Hematopoietic multipotent progenitor cell treated with erythropoietin and hydrocortisone succinate and interleukin-3 and kit ligand, for 6 days (in vitro differentiated cells): ENCODE data around the gene MDH2.
"Not testable (repeated sequence)": the region's sequence is repeated elsewhere in the genome, so short reads cannot be mapped to it uniquely, and the experiment has no call there.

Source experiments
- DNase-seq: peaks from one replicate; pipeline ENCODE4 v3.0.0-alpha.2; 2015

Gene MDH2

DNA sequence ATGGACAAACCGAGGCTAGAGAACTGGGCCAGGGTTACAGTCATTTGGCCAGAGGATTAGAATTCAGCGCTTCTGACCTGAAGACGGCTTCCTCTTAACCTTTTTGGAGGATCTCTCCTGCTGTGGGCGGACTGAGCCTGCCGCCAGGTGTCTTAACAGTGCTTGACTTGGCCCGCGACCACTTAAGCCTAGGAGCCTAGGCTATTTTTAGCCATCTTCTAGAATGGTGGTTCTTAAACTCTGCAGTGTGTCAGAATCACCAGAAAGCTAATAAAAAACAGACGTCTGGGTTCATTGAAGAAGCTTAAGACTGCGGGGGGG lies 722 bp downstream of the MDH2 start:
- peak; percentile 61 for DNase-seq

DNA sequence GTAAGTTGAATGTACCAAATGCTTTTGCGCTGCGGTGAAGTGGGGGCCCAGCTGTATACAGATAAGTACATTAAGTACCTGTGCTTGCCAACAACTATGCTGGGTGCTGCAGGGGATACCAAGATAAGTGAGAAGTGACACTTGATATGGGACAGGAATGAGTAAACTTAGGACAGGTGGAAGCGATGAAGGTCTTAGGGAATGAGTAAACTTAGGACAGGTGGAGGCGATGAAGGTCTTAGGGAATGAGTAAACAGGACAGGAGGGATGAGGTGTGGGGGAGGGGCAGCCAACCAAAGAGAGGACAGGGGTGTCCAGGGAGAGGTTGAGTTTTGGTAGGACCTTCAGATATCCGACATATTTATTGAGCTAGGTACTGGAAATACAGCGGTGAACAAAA lies 1.4 kb downstream of the MDH2 start:
- no peak for DNase-seq

DNA sequence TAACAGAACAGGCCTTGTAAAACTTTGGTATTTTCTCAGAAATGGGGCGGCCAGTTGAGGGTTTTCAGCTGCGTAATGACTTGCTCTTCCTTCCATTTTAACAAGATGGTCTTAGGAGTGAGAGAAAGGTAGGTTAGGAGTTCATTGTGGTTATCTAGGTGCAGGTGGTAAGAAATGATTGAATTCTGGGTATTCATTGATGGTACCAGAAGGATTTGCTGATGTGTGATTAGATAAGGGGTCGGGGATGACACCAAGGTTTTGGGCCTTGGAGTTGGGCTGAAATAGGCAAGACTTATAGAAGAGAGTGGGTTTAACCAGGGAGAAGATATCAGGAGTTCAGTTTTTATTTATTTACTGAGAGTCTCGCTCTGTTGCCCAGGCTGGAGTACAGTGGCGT lies 2.6 kb downstream of the MDH2 start:
- DNase-seq, result no peak

DNA sequence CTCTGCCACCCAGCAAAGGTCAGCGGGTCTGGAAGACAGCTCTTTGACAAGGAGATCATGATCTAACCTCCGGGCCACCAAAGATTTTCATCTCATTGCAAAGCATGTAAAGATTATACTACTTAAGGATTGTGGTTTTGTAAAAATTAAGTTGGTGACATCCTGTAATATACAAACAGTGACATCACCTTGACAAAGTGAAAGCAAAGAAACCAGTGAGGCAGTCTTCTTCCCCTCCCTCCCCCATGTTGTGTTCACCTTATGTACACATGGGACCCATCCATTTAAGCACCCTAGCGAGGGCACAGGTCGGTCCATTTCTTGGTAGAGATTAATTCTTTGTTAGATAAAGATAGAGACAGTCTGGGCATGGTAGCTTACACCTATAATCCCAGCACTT lies 3.9 kb downstream of the MDH2 start:
- no peak for DNase-seq

DNA sequence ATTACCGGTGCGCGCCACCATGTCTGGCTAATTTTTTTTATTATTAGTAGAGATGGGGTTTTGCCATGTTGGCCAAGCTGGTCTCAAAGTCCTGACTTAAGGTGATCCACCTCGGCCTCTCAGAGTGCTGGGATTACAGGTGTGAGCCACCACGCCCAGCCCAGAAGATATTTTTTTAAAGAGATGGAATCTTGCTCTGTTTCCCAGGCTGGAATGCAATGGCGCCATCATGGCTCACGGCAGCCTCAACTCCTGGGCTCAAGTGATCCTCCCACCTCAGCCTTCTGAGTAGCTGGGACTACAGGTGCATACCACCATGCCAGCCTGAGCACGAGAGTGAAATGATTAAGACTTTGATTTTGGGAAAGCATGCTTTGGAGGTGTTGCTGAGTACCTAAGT lies 4.8 kb downstream of the MDH2 start:
- DNase-seq, result not testable (repeated sequence)

DNA sequence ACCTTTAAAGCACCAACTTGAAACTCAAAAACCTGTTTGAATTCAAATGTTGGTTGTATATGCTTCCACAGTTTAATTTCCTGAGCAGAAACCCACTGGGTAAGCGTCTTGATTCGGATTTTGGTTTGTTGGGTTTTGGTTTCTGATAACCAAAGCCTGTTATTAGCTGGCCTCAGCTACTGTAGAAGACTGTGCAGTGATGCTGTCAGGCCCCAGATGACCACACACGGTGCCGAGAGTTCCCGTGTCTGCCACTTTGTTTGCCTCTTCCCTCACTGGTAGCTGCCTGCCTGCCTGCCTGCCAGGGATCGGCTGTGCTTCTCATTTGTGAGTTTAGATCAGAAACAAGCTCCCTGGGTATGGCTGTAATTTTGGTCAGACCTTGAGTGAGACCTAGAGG lies 5.6 kb downstream of the MDH2 start:
- DNase-seq, result no peak

DNA sequence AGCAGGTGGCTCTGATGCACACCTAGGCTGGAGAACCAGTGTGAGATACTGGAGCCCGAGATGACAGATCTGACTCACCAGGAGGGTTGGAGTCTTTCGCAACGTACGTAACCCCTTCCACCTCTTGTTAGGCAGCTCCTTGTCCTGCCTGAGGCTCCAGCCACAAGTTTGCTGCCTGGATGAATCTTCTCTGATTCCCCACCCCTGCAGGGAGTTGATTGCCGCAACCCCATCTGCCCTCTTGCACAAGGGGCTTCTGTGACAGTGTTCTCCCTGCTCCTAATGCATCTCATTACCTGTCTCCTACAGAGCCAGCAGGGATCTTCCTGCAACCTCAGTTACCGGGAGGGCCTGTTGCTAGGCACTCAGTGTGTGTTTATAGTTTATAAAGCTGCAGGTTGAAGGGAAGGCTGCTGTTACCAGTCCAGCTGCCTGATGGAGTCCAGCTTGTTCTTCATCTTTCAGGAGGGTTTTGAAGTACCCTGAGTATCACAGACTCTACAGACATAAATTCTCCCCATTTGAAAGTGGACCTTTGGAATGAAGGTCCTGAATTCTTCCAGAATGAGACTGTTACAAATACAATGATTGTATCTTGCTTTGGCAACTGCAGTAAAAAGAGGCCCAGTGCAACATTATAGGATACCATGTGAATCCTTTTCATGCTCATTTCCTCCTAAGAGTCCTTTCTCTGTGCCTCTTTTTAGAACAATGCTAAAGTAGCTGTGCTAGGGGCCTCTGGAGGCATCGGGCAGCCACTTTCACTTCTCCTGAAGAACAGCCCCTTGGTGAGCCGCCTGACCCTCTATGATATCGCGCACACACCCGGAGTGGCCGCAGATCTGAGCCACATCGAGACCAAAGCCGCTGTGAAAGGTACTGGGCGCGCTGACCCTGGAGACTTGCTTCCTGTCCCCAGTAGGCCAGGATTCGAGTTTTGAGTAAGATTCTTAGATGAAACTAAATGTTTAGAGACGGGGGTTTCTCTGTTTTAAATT lies 6.5 kb downstream of the MDH2 start:
- DNase-seq, result no peak

DNA sequence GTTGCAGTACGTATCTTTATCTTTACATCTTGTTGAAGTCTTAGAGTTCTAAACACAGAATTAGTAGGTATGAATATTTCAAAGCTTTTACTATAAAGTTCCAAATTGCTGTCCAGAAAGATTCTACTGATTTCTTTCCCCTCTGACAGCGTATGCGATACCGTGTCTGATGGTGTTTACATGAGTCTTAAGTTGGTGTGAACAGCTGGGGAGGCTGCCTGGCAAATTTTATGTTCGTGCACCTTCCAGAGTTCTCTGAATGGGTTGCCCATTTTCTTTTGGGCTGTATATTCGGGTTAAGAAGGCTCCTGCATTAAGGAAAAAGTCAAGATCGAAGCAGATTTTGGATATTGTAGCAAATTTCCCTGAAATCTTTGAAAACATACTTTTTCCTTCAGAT lies 8.3 kb downstream of the MDH2 start:
- no peak for DNase-seq

DNA sequence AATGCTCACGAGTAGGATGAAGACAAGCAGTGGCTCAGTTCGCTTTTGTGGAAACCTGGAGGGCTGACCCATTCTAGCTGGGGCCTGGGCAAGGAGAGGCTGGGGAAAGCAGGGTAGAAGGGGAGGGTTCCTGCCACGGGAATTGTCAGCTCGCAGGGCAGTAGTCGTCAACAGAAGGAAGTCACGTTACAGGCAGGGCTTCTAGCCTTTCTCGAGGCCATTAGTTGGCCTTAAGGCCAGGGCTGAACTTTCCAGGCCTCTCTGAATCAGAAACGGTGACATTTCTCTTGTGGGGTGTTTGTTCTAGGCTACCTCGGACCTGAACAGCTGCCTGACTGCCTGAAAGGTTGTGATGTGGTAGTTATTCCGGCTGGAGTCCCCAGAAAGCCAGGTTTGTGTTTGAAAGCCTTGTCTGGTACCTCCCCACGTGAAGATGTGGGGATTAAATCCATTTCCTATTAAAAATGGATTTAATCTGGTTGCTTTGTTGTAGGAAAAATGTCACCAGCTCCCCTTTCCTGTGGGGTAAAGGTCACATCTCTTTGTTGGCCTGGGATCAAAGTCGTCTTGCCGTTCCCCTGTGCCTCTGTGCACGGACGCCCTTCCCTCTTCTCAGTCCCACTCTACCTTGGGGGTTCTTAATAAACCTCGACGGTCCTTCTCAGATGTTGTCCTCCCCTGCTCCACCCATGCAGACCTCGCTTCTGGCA lies 9.4 kb downstream of the MDH2 start:
- no peak for DNase-seq

DNA sequence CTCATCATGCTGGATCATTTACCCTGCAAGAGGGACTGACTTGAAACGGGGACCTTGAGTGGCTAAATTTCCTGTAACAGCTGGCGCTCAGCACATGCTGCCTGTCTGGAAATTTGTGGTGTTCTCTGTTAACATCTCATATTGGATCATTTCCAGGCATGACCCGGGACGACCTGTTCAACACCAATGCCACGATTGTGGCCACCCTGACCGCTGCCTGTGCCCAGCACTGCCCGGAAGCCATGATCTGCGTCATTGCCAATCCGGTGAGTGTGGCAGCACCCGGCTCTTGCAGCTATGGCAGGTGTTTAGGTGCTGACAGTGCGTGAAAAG lies 9.9 kb downstream of the MDH2 start:
- DNase-seq, result no peak

DNA sequence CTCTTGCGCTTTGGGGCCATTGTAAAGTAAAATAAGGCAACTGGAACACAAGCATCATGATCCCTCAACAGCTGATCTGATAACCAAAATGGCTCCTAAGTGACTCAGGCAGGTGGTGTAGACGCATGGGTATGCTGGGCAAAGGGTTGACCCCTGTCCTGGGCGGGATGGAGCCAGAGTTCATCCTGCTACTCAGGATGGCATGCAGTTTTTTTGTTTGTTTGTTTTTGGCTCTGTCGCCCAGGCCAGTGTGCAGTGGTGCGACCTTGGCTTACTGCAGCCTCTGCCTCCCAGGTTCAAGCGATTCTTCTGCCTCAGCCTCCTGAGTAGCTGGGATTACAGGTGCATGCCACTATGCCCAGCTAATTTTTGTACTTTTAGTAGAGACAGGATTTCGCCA lies 10.8 kb downstream of the MDH2 start:
- not testable (repeated sequence) for DNase-seq

DNA sequence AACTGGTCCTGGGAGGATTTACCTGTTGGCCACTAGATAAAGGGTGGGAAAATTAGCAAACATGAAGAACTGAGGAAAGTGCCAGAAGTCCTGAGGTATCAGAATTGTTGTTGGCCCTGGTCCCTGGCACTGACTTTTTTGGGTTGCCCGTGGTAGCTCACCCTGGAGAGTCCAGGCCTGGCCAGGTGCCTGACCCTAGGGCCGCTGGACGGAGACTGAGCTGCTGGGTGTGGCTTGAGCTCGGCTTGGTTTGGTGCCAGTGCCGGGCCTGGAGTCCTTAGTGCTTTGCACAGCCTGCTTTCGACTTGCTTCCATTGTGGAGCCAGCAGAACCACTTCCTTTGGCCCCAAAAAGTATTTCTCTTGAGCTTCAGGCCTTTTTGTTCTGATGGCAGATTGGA lies 12.9 kb downstream of the MDH2 start:
- no peak for DNase-seq

DNA sequence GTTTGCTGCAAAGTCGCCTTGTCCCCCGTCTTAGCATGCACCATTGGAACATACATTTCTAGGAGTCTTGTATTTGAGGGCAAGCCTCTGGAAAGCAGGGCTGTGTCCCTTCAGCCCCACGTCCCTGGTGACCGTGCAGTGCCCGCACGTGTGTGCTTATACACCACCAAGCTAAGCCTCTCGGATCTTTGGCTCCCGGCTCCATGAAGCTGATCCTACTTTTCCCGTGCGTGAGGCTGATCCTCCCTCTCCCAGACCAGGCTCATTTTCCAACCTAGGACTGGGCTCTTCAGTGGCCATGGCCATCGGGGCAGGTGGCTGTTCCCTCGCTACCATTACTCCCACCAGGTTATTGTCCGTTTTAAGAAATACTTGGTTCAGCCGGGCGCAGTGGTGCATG lies 14.3 kb downstream of the MDH2 start:
- no peak for DNase-seq

DNA sequence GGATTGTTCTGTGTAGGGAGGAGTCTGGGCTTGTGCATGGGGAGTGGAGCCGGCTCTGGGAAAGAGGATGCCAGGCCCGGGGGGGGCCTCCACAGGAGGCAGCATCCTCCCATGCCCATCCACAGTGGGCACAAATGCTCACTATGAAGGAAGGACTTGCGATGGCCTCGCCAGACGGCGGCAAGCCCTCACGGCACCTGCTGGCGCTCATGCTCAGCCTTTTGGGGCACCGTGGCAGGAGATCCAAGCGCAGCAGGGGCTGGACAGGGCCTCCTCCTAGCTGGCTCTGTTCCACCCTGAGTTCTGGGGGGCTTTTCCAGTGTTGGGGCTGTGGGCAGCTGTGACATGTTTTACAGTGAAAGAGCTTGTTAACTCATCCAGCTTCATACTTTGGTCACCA lies 15.2 kb downstream of the MDH2 start:
- DNase-seq, result no peak

DNA sequence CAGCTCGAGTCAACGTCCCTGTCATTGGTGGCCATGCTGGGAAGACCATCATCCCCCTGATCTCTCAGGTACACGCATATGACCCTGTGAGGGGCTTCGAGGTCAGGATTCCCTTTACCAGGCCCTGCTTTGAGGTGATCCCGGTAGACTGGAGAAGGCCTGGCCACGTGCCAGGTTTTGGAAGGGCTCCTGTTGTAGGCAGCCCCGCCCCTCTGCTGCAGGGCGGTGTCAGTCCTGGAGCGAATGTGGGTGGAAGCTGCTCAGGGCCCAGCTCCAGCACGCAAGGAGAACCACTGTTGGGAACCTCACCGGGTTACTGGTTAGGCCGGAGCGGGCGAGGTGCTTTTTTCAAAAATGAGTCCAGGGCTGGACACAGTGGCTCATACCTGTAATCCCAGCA lies 15.6 kb downstream of the MDH2 start:
- DNase-seq, result peak; percentile 65

DNA sequence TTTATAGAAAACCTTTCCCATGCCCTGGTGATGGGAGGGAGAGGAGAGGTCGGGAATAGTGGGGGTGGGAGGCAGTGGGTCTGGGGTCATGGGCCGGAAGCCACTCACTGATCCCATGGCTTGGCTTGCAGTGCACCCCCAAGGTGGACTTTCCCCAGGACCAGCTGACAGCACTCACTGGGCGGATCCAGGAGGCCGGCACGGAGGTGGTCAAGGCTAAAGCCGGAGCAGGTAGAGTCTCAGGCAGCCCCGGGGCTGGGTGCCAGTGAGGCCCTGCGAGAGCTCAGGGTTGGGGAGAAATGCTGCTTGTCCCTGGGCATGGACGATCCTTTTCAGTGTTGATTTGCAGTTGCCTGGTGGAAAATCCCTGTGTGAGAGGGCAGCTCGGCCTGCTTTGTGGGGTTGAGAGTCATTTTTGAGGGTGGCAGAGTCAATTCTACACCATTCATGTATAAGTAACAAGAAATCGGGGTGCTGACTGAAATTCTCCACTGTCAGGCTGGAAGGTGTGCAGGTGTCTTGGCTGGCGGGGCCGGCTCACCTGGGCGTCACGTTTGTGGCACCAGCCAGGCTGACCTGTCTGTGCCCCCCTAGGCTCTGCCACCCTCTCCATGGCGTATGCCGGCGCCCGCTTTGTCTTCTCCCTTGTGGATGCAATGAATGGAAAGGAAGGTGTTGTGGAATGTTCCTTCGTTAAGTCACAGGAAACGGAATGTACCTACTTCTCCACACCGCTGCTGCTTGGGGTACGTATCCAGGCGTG lies 16.5 kb downstream of the MDH2 start:
- DNase-seq, result no peak

DNA sequence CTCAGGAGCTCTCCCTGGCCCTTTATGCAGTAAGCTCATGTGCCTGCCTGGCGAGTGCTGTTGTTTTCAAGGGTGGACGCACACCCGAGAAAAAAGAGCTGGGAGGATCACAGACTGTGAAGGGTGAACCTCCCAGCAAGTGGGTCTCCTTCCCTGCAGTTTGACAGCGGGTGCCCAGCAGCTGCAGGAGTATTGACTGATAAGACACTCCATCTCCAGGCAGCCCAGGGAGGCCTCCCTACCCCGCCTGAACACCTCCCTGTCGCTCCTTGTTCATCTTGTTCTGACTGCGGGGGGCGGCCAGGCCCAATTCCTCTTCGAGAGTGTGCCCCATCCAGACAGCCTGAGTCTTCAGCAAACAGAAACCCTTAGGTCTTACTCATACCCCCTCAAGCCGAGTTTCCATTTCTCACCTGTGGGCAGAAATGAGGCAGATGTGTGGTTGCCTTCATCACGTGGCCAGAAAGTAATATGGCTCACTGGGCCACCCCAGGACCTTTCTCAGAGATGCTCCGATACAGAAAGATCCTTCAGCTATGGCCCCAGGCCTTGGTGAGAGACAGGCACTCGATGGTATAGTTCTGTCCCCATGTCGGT lies 17.2 kb downstream of the MDH2 start:
- DNase-seq, result no peak

DNA sequence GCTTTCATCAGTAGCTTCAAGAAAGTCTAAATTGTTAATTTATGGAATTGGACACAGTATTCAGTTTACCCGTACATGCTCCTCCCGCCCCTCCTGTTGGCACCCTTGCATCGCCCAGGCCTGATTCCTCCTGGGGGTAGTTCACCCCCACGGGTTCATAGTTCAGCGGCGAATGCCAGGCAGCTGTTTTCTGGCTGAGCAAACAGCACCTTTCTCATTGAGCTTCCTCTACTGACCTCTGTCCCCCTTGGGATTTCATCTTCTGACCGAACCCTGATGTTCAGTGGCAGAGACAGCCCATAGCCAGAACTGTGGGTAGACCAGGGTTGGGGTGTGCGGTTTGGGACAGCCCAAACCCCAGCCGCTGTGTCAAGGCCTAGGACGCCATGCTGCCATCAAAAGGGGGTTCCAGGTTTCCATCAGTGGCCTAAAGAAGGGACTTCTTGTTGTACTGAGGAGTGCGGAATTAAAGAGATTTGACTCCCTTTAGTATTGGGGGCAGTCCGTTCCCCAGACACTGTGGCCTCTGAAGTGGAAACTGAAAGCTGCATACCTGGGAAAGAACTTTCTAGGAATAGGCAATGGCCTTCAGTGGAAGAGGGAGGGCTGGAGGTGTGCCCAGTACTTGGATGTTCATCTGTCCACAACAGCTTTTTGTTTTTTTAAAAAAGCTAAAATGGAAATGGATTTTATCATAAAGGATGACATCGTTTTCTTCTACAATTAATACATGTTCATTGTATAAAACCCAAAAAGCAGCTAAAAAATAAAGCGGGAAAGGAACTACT lies 19.0 kb downstream of the MDH2 start:
- DNase-seq, result no peak

DNA sequence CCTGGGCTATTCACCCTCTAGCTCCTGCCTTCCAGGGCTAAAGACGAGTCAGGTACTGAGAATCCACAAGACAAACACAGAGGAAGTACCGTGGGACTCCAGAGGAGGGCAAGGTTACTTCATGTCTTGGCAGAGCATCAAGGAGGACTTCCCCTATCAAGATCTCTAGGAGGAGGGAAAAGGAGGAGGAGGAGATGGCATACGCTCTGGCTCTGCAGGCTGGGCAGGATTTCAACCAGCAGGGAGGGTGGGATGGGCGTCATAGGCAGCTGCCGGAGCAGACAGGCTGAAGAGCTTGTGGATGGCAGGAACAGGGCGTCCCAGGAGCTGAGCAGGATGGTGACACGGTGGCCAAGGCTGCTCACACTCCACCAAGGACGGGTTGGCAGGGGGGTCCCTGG lies 21.3 kb downstream of the MDH2 start:
- DNase-seq, result peak; percentile 72

DNA sequence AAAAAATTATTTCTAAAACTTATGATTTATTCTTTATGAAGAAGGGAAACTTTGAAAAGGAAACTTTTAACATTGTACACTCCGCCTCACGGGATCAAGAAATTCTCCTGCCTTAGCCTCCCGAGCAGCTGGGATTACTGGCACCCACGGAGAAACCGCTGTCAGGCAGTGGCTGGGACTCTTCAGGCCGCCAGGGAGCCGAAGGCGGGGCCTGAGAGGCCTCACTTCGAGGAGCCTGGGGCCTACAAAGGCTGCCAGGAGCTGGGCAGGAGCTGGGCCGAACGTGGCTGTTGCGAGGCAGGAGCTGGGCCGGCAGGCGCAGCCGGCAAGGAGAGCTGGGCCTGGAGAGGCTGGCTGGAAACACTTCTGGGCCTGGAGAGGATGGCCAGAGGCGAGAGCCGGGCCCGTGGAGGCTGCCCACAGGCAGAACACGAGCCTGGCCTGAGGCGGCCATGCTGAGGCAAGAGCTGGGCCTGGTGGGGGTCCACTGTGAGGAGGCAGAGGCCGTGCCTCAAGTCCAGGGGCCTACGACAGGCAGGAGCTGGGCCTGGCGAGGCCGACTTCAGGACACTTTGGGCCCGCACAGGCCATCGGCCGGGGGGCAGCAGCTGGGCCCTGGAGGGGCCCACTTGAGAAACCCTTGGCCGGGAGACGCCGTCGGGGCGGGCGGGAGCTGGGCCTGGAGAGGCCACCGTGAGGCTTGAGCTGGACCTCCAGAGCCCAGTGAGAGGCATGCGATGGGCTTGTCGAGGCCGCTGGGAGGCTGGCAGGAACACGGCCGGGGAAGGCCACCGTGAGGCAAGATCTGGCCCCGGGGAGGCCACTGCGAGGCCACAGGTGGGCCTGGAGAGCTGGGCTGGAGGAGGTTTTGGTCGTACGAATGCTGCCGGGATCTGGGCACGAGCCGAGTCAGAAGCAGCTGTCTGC lies 23.7 kb downstream of the MDH2 start:
- no peak for DNase-seq
